HG03135 (cell line): Measurements from ENCODE around the gene XYLT1.

Experiments
- ATAC-seq: cut with Tn5 transposase; IDR thresholded peaks from one replicate; pipeline ENCODE4 v1.9.1; 2021; ENCODE audit warnings: mild to moderate bottlenecking, moderate library complexity; ENCODE audit not compliant: unreplicated experiment

The XYLT1 gene

DNA sequence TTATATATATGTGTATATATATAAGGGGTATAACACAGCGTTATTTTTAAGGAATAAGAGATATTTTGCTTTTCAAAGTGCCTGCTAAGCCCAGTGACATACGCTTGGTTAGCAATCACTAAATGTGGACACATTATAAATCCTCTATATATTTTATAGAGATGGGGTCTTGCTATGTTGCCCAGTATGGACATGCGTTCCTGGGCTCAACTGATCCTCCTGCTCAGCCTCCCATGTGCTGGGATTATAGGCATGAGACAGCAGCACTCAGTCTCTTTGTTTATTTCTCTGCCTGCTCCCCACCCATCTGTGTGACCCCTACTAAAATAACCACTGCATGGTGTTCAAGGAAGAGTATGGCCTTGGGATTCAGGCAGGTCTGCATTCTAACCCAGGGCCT, 63.4 kb downstream of the XYLT1 start:
- no peak for ATAC-seq

DNA sequence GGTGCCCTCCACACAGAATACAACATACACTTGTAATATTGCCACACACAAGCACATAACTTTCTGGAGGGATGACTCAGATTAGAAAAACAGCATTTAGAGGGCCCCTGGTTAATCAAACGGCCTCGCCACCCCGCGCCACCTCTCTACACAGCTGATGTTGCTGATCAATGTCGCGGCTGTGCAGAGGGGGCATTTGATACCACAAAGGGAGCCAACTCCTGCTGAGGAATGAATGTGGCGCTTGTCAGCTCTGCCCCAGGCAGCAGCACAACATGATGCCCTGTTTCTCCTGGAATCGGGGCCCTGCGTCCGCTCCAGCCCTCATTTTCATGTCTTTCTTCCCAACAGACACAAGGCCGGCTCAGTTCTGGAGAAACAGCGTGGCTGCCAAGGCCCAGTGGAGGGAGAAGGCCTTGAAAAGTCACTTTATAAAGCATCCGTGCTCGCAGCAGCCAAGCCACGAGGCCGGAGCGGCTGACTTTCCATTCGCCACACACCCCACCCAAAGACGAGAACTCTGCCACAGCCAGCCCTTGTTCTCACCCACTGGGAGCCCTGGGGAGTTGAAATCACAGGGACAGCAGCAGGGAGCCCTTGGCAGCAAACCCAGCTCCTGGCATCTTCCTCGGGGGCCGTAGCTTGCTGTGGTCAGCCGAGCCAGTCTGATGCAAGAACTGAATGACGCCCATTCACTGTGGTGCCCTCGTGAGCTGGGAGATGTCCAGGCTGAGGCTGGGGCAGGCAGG, 65.6 kb downstream of the XYLT1 start:
- ATAC-seq: no peak

DNA sequence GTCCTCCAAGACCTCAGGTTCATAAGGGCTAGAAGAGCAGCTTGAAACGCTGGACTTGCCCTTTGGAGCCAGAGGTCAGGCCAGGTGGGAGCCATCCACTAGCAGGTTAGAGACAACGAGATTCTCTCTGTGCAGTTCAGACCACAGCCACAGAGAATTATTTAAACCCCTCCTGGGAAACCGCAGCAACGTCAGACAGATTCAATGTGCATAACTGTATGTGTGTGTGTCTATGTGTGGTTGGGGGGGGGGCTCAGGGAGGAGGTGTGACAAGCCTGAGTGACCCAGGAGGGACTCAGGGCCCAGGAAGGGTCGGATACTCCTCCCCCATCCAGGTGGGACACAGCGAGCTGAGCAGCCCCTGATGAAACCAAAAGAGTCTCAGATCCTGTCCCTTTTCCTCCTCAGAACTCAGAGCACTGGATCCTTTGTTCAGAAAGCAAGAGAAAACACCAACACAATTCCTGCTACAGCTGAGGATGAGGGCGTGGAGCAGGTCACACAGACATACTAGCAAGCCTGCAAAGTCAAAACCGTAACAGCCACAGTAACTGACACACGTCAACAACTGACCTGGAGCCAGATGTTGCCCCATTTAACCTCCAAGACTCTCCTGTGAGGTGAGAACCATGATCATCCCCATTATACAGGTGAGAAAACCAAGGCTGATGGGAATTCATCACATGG, 66.8 kb downstream of the XYLT1 start:
- ATAC-seq: no peak

DNA sequence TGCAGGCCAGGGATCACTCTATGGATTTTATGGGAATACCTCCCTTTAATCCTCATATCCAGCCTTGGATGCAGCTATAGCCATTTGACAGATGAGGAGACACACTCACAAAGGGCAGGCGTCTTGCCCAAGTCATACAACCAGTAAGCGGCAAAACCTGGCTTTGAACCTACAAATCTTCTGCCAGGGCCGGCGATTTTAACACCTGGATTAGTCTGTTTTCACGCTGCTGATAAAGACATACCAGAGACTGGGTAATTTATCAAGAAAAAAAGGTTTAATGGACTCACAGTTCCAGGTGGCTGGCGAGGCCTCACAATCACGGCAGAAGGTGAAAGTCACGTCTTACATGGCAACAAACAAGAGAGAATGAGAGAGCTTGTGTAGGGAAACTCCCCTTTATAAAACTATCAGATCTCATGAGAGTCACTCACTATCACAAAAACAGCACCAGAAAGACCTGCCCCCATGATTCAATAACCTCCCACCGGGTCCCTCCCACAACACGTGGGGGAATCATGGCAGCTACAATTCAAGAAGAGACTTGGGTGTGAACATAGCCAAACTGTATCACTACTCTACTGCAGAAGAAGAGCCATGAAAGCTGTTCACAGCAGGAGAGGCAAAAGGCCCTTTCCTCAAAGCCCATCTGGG, 67.5 kb downstream of the XYLT1 start:
- ATAC-seq: no peak

DNA sequence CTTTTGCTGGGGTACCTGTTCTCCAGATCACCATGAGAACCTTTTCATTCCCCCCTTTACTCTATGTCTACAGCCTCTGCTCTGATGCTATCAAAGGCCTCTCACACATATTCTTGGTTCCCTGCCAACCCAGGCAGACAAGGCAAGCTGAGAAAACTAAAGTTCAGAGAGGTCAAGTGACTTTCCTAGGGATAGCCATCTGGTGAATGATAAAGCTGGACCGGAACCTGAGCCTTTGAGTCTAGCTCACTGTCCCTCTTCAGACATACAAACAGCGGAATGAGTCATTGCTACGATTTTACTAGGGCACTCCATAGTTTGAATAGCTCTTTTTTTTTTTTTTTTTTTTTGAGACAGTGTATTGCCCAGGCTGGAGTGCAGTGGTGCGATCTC, 73.3 kb downstream of the XYLT1 start:
- no peak for ATAC-seq

DNA sequence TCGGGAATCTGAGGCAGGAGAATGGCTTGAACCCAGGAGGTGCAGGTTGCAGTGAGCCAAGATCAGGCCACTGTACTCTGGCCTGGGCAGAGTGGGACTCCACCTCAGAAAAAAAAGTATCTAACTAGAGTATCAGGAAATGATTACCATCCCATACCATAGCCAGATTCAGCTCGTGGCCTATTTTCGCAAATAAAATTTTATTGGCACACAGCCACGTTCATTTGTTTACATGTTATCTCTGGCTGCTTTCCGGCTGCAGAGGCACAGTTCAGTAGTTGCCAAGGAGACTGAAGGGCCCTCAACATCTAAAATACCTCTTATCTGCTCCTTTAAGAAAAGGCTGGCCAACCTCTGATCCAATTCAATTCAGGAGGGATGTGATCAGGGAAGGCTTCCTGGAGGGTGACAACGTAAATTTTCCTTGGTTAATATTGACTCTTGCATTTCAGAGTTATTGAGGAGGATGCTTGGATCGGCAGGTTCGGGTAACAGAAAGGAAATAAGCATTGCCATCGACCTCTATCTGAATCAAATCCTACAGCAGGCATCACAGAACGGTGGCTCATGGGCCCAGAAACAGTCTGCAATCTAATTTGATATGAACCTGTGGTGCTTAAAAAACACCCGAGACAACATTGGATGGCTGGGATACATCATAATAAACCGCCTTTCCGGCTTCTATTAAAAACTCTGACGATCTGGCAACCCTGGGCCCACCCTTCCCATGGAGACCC, 73.8 kb downstream of the XYLT1 start:
- ATAC-seq: no peak

DNA sequence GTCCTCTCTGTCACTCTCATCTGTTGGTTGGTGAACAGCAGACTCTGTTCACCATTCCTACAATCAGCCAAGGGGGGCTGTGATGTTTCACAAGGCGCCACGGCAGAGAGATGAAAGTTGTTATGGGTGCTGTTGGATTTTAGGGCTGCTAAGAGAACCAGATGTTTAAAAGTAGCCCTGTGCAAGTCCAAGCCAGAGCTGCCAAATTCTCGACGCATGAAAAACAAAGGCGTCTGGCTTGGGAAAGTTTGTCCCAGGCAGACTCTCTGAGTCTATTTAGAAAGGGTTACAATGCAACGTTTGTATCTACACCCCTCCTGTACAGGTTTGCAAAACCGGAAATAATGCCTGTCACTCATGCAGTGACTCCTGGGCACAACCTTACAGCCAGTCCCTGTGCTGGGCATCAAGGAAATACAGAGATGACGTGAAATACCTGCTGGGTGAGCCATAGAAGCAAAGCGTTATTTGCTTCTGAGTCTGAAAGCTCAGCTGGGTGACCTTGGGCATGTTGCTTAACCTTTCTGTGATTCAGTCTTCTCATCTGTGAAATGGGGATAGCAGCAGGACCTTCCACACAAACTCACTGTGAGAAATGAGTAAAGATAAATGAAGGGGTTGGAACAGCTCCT, 74.8 kb downstream of the XYLT1 start:
- no peak for ATAC-seq

DNA sequence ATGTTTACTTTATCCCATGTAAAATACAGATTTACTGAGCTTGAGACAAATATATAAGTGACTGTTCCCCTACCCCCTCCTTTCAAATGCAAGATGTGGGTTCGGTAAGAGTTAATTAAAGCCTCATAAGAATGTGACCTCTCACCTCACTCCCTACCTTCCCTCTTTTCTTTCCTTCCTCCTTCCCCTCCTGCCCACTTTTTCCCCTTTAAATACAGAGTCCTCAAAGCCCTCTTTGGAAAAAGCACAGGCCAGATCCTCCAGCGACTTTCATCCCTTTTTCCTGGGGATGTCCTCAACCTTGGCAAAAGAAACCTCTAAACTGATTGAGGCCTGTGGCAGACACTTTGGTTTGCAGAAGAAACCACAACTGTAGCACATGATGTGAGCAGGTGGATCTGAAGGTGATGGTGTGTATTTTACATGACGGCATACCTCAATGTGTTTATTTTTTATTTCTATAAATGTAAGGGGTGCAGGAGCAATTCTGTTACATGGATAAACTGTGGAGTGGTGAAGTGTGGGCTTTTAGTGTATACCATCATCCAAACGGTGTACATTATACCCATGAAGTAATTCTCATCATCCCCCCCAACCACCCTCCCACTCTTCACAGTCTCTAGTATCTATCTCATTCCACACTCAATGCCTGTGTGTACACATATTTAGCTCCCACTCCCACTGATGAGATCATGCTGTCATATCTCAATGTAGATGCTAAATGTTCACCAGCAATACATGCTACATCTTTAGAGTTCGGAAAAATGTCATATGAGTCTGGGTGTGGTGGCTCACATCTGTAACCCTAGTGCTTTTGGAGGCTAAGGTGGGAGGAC, 77.7 kb downstream of the XYLT1 start:
- ATAC-seq: no peak

DNA sequence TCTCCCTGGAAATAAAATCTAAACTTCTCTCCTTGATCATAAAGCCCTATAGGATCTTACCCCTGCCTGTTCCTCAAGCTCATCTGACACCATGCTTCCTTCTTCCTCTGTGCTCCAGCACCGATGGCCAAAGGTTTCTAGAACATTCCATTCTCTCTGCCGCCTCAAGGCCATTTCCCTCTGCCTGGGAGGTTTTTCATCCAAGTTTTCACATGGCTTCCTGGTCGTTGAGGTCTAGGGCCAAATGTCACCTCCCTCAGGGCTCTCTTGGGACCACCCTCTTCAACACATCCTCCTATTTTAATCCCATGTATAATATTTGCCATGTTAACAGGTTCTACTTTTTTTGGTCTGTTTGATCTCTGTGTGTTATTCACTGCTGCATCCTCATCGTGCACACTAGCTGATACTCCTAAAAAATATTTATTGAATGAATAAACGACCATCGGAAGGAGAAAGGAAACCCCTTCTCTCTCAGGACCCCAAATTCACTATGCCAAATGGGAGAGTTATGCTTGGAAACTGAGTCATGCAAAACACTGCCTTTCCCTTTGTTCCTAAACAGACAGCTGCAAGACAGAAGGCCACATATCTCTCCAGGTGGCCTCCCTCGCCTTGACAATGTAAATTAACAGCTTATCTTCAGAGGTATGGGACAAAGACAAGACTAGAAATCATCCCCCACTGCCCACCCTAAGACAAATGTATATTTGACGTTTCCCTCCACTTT, 78.5 kb downstream of the XYLT1 start:
- ATAC-seq: no peak

DNA sequence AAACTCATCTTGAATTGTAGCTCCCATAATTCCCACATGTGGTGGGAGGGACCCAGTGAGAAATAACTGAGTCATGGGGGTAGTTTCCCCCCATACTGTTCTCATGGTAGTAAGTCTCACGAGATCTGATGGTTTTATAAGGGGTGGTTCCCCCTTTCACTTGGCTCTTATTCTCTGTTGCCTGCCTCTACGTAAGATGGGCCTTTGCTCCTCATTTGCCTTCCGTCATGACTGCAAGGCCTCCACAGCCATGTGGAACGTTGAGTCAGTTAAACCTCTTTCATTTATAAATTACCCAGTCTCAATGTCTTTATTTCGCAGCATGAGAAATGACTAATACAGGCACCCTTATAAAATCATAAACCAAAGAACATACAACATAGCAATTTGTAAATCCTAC, 79.0 kb downstream of the XYLT1 start:
- ATAC-seq: no peak

DNA sequence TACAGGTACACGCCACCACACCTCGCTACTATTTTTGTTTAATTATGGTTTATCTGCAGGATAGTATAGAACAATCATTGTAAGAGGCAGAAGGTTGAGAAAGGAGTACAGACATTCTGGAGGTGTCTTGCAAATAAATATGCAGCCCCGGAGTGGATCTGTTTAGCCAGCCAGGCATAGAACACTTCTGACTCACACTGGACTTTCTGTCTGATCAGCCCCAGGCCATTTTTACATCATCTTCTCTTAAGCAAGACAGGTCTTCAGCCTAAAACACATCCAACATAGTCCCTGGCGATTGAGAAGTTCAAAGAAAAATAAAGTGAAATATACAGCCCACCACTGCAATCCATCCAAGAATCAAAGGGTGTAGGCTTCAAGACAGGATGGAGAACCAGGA, 81.4 kb downstream of the XYLT1 start:
- no peak for ATAC-seq

DNA sequence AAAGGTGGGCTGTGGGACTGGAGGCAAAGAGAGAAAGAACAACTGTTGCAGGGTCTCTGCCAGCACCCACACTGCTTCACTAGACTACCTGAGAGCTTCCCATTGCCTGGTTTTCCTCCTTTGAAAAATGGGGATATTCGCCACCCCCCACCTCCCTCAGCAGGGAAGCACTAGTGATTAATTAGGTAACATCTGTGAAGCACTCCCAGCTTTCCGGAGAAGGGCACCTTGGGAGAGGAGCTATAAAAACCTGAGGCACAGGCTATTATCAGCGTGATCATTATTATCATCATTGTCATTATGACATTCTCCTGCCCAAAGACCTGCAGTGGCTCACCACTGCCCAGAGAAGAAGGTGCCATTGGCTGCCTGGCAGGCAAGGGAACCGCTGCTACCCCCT, 83.5 kb downstream of the XYLT1 start:
- no peak for ATAC-seq

DNA sequence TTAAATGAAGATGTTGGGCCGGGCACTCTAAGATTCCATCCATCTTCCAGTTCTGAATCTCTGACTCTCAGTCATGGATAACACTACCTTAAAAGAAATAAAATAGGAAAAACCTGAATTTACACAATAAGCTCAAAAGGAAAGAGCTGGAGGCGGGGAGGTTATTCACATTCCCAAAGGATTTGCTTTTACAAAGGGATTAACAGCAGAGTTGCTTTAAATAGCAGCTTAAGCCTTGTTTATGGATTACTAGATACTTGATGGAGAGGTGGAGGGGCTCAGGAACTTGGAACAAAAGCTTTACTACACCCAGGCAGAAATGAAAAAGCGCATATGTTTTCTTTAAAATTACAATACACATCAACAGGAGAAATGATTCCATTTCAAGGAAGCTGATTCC, 84.5 kb downstream of the XYLT1 start:
- no peak for ATAC-seq

DNA sequence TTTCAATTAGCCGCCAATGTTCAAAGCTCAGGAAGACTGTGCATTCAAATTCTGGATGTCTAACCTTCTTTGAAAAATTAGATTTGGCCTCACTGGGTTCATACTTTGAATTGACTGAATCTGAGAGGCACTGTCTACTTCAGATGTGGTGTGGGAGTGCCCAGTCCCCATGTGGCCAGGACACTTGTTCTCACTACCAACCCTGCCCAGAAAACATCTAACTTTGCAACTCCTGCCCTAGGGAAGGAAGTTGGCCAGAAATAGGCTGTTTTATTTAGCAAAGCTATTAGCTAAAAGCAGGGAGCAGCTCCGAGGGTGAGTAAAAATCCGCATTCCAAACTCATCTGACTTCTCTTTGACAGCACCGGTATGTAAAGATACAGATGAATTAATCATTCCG, 86.3 kb downstream of the XYLT1 start:
- no peak for ATAC-seq

DNA sequence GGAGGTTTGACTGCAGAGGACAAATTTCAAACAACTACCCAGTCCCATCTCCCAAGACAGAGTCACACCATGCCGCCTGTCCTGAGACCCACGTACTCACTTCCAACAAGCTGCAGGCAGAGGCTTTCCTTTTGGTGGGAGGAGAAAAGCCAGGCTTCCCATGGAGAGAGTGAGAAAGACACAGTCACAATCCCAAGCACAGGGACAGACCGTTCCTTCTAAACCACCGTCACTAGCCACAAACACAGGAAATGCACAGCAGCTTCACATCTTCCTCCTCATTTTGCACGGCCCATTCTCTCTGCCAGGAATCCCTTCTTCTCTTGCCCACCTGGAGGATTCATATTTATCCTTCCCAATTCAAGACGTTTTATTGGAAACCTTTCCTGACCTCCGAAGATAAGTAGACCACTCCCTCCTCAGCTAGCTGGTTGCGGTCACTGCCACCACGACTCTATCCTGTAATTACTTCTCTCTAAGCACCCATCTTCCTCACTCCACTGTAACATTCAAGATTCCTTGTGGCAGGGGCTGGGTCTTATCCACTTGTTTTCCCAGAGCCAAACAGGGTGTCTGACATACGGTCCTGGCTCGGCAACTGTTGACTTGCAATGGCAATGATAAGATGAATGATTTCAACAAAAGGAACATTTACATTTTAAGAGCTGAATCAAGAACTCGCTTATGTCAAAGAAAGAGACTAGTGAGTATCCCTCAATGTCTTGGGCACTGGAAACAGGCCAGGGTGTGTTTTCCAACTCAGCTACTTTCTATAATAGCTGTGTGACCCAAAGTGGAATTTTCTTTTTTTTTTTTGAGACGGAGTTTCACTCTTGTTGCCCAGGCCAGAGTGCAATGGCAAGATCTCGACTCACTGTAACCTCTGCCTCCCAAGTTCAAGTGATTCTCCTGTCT, 87.6 kb downstream of the XYLT1 start:
- ATAC-seq: no peak

DNA sequence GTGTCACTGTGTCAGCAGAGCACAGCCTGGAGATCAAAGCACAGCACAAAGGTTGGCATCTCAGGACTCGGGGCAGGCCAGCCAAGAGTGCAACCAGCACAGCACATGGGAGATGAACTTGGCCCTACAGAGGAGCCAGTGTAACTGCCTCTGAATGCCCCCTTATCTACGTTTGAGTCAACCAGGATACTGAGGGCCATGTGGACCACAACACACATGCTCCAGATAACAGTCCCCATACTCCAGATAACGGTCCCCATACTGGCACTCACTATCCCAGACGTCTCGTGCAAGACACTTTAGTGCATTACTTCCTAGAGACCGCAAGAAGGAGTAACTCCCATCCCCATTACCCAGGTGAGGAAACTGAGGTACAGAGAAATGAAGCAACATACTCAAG, 88.2 kb downstream of the XYLT1 start:
- ATAC-seq: no peak

DNA sequence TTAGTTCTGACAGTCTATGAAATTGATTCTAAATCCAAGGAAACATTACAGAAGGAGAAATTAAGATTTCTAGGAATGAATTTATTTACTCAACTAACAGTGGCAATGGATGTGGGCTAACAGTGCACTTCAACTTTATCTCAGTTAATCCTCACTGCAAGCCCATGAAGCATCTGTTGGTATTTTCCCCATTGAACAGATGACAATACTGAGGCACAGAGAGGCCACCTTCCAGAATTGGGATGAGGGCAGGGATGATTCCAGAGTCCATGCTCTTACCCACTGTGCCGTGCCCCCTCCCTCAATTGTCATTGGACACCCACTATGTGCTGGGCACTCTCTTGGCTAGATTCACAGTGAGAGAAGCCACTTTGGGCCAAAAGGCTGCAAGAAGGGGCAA, 89.0 kb downstream of the XYLT1 start:
- no peak for ATAC-seq

DNA sequence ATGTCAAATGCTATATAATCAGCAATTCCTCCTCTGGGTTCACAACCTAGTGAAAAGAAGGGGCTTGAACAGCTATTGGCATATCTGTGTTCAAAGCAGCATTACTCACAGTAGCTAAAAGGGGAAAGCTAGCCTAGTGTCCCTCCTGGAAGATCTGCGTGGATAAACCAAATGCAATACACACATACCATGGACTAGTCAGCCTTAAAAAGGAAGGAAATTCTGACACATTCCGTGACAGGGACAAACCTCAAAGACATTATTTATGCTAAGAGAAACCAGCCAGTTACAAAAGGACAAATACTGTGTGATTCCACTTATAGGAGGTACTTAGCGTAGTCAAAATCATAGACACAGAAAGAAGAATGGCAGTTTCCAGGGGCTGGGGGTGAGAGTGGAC, 90.1 kb downstream of the XYLT1 start:
- ATAC-seq: no peak
